Mesenchymal stem cell (in vitro differentiated cells and primary cell): ENCODE results near the gene EXOC6B.

Source experiments
- DNase-seq: peaks from one replicate; pipeline ENCODE4 v3.0.0-alpha.2; 2013
- H2AFZ ChIP-seq: one replicate; pipeline ENCODE4 v1.6.1; 2013; ENCODE audit warnings: low read depth, mild to moderate bottlenecking, control low read depth, inconsistent platforms, low read length, moderate library complexity
- H2AK5ac ChIP-seq: 2 replicates; pipeline ENCODE4 v1.6.1; 2013; ENCODE audit warnings: low read length, moderate library complexity, mild to moderate bottlenecking, inconsistent platforms; ENCODE audit not compliant: severe bottlenecking
- H2BK120ac ChIP-seq: one replicate; pipeline ENCODE4 v1.6.1; 2013; ENCODE audit warnings: low read depth, mild to moderate bottlenecking, inconsistent platforms, low read length, moderate library complexity
- H2BK12ac ChIP-seq, 2 experiments: one replicate each; pipeline ENCODE4 v1.6.1; 2013; ENCODE audit warnings: inconsistent platforms in 2 of 2, low read length in 2 of 2, mild to moderate bottlenecking in 2 of 2, moderate library complexity in 2 of 2, control low read depth in 1 of 2
- H2BK15ac ChIP-seq: one replicate; pipeline ENCODE4 v1.6.1; 2013; ENCODE audit warnings: mild to moderate bottlenecking, low read depth, inconsistent platforms; ENCODE audit not compliant: poor library complexity, severe bottlenecking
- H2BK5ac ChIP-seq: 2 replicates; pipeline ENCODE4 v1.6.1; 2013; ENCODE audit warnings: low read depth, mild to moderate bottlenecking, low read length, control low read depth, inconsistent platforms; ENCODE audit not compliant: poor library complexity, severe bottlenecking
- H3K14ac ChIP-seq, 2 experiments: one replicate each; pipeline ENCODE4 v1.6.1; 2013; ENCODE audit warnings: inconsistent platforms in 2 of 2, low read length in 2 of 2, control low read depth in 1 of 2, mild to moderate bottlenecking in 1 of 2, moderate library complexity in 1 of 2
- H3K18ac ChIP-seq, 2 experiments: one replicate each; pipeline ENCODE4 v1.6.1; 2013; ENCODE audit warnings: inconsistent platforms in 2 of 2, low read length in 2 of 2, control low read depth in 1 of 2, low read depth in 1 of 2, mild to moderate bottlenecking in 1 of 2
- H3K23ac ChIP-seq, 2 experiments: one replicate each; pipeline ENCODE4 v1.6.1; 2013; ENCODE audit warnings: inconsistent platforms in 2 of 2, low read length in 2 of 2, mild to moderate bottlenecking in 2 of 2, moderate library complexity in 2 of 2, control low read depth in 1 of 2
- H3K27ac ChIP-seq: 2 replicates; pipeline ENCODE4 v1.5.1; 2013; ENCODE audit warnings: mild to moderate bottlenecking, moderate library complexity, low read length, control low read depth, inconsistent platforms; ENCODE audit not compliant: poor library complexity, severe bottlenecking
- H3K27me3 ChIP-seq, 2 experiments: 2 replicates each; pipeline versions ENCODE4 v1.6.1 to v1.7.0; 2013; ENCODE audit warnings: low read length in 2 of 2, mild to moderate bottlenecking in 2 of 2, moderate library complexity in 2 of 2, control low read depth in 1 of 2, inconsistent platforms in 1 of 2; ENCODE audit not compliant: control insufficient read depth in 1 of 2, insufficient read depth in 1 of 2
- H3K36me3 ChIP-seq, 2 experiments: 2 replicates each; pipeline versions ENCODE4 v1.6.1 to v1.7.0; 2013; ENCODE audit warnings: low read length in 2 of 2, control low read depth in 1 of 2, inconsistent platforms in 1 of 2, low read depth in 1 of 2, mild to moderate bottlenecking in 1 of 2; ENCODE audit not compliant: insufficient read depth in 2 of 2, control insufficient read depth in 1 of 2
- H3K4ac ChIP-seq, 2 experiments: one replicate each; pipeline ENCODE4 v1.6.1; 2013; ENCODE audit warnings: inconsistent platforms in 2 of 2, low read length in 2 of 2, mild to moderate bottlenecking in 2 of 2, moderate library complexity in 2 of 2, control low read depth in 1 of 2, low read depth in 1 of 2
- H3K4me1 ChIP-seq: 2 replicates; pipeline ENCODE4 v1.6.1; 2013; ENCODE audit warnings: low read depth, low read length, control low read depth; ENCODE audit not compliant: control insufficient read depth, insufficient read depth
- H3K4me2 ChIP-seq: 2 replicates; pipeline ENCODE4 v1.6.1; 2013; ENCODE audit warnings: low read length, mild to moderate bottlenecking, inconsistent platforms; ENCODE audit not compliant: poor library complexity, severe bottlenecking
- H3K4me3 ChIP-seq, 2 experiments: 2 replicates each; pipeline versions ENCODE4 v1.5.1 to v1.7.0; 2013; ENCODE audit warnings: low read length in 2 of 2, mild to moderate bottlenecking in 2 of 2, control low read depth in 1 of 2, low read depth in 1 of 2; ENCODE audit not compliant: insufficient read depth in 1 of 2
- H3K79me1 ChIP-seq: replicated peaks from 2 replicates; pipeline ENCODE4 v1.6.1; 2013; ENCODE audit warnings: mild to moderate bottlenecking, control low read depth, low read length, inconsistent platforms; ENCODE audit not compliant: poor library complexity, severe bottlenecking
- H3K9ac ChIP-seq: 2 replicates; pipeline ENCODE4 v1.7.0; 2013; ENCODE audit warnings: mild to moderate bottlenecking, low read length, moderate library complexity
- H3K9me3 ChIP-seq: 2 replicates; pipeline ENCODE4 v1.7.0; 2013; ENCODE audit warnings: mild to moderate bottlenecking, low read length; ENCODE audit not compliant: control insufficient read depth
- H4K8ac ChIP-seq: one replicate; pipeline ENCODE4 v1.6.1; 2013; ENCODE audit warnings: inconsistent platforms, mild to moderate bottlenecking, low read length, moderate library complexity
- H4K91ac ChIP-seq: one replicate; pipeline ENCODE4 v1.6.1; 2013; ENCODE audit warnings: mild to moderate bottlenecking, low read length, inconsistent platforms
- WGBS: methylation state at CpG from one replicate; pipeline ENCODE4 v1.1.7; 2013; ENCODE audit warnings: mixed read lengths; 5-methylcytosine and 5-hydroxymethylcytosine counted together

The EXOC6B gene

DNA sequence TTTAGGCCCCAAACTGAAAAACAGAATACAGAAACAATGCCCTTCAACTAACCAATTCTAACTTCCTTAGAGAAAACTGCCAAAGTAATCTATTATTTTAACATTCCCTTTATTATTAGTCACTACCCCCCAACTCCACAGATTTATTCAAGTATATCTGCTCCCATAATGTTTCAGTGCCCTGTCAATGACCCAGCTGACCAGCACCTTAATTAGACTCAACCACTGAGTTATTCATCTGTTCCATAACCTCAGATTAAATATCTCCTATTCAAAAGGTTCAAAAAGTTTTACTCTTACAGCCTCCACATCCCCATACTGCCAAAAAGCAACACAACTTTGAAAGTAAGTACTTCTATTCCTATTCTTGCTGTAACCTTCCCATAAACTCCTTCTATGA lies 202.4 kb downstream of the EXOC6B start:
- no peak overlapping the region for H3K14ac ChIP-seq

GRCh38 chr2:72619626-72620025 lies 206.2 kb downstream of the EXOC6B start:
- H4K91ac ChIP-seq: no peak overlapping the region
- no peak overlapping the region for H3K4me3 ChIP-seq
- H2BK5ac ChIP-seq: no peak overlapping the region
- H3K9me3 ChIP-seq: no peaks in the 10 kb centered on the region
- 97% methylated on average over 3 of the region's 3 CpGs for WGBS
- H2BK15ac ChIP-seq: no peak overlapping the region
- H3K9ac ChIP-seq: no peak overlapping the region
- no peak overlapping the region for H3K18ac ChIP-seq
- no peak overlapping the region for H3K27ac ChIP-seq
- H3K27me3 ChIP-seq: no peaks in the 10 kb centered on the region
- no peak overlapping the region for H4K8ac ChIP-seq
- peak; percentile 14 for DNase-seq
- H2BK120ac ChIP-seq: no peak overlapping the region
- no peak overlapping the region for H2AK5ac ChIP-seq
- no peak overlapping the region for H2BK12ac ChIP-seq
- no peak overlapping the region for H2AFZ ChIP-seq
- H3K23ac ChIP-seq: no peak overlapping the region
- no peak overlapping the region for H3K4me2 ChIP-seq
- H3K79me1 ChIP-seq: peaks cover 10% of the 10 kb centered on the region
- no peak overlapping the region for H3K4ac ChIP-seq
- no peaks in the 10 kb centered on the region for H3K36me3 ChIP-seq
- H3K14ac ChIP-seq: no peak overlapping the region
- H3K4me1 ChIP-seq: peaks cover 4% of the 10 kb centered on the region

More for the DNA sequence above, 202.4 kb downstream of the EXOC6B start:
- Histone ChIP-seq H4K8ac (no peak overlapping the region), H2BK12ac (no peak overlapping the region), H3K27me3 (no peaks in the 10 kb centered on the region), H3K9me3 (no peaks in the 10 kb centered on the region), H4K91ac (no peak overlapping the region), H3K23ac (no peak overlapping the region), H3K36me3 (no peaks in the 10 kb centered on the region), H3K9ac (no peak overlapping the region), H3K4me3 (no peak overlapping the region), H2BK15ac (no peak overlapping the region), H3K79me1 (peaks cover 7% of the 10 kb centered on the region), H2AK5ac (no peak overlapping the region), H3K4ac (no peak overlapping the region), H2BK120ac (no peak overlapping the region), H2BK5ac (no peak overlapping the region), H3K4me2 (no peak overlapping the region), H3K27ac (no peak overlapping the region), H2AFZ (no peak overlapping the region), H3K4me1 (peaks cover 4% of the 10 kb centered on the region), H3K18ac (no peak overlapping the region)
- no peak for DNase-seq

DNA sequence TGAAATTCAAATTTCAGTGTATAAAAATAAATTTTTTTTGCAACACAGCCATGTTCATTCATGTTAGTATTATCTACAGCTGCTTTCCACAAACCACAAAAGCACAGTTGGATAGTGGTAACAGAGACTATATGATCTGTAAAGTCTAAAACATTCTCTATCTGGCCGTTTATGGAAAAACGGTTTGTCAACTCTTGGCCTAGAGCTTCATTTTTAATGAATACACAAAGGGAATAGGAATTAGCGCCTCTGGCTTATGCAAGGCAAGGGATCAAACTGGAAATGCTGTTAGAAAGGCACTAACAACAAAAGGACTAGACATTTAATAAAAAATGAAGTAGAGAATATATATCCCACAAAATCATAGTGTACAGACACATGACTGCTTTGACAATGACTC lies 211.9 kb downstream of the EXOC6B start:
- Histone ChIP-seq H3K9ac (no peak overlapping the region), H3K27ac (no peak overlapping the region), H3K4me3 (no peak overlapping the region), H3K18ac (no peak overlapping the region), H2BK15ac (no peak overlapping the region), H3K14ac (no peak overlapping the region), H2AFZ (no peak overlapping the region), H2BK12ac (no peak overlapping the region), H3K23ac (no peak overlapping the region), H3K4me1 (no peaks in the 10 kb centered on the region), H3K4ac (no peak overlapping the region), H2BK5ac (no peak overlapping the region), H4K8ac (no peak overlapping the region), H4K91ac (no peak overlapping the region), H3K9me3 (no peaks in the 10 kb centered on the region), H3K79me1 (peaks cover 13% of the 10 kb centered on the region), H3K27me3 (no peaks in the 10 kb centered on the region), H2AK5ac (no peak overlapping the region), H3K36me3 (no peaks in the 10 kb centered on the region), H2BK120ac (no peak overlapping the region), H3K4me2 (no peak overlapping the region)
- no peak for DNase-seq
- 91% methylated on average over 3 of the region's 3 CpGs for WGBS

- no peaks in the 10 kb centered on the region for H3K36me3 ChIP-seq
- no peak overlapping the region for H2BK15ac ChIP-seq
- DNase-seq: no peak
- no peak overlapping the region for H4K8ac ChIP-seq
- no peak overlapping the region for H3K4me2 ChIP-seq
- H2AK5ac ChIP-seq: no peak overlapping the region
- no peak overlapping the region for H3K18ac ChIP-seq
- no peaks in the 10 kb centered on the region for H3K9me3 ChIP-seq
- no peaks in the 10 kb centered on the region for H3K27me3 ChIP-seq
- H3K4me1 ChIP-seq: no peaks in the 10 kb centered on the region
- no peak overlapping the region for H3K14ac ChIP-seq
- no peak overlapping the region for H3K9ac ChIP-seq
- H3K4me3 ChIP-seq: no peak overlapping the region
- no peak overlapping the region for H3K27ac ChIP-seq
- H2BK5ac ChIP-seq: no peak overlapping the region
- H2AFZ ChIP-seq: no peak overlapping the region
- 89% methylated on average over 2 of the region's 4 CpGs for WGBS
- no peak overlapping the region for H2BK120ac ChIP-seq
- H2BK12ac ChIP-seq: no peak overlapping the region
- no peak overlapping the region for H3K4ac ChIP-seq
- no peak overlapping the region for H4K91ac ChIP-seq
- H3K23ac ChIP-seq: no peak overlapping the region
- H3K79me1 ChIP-seq: peaks cover 13% of the 10 kb centered on the region
Measured at GRCh38 chr2:72612614-72613160, 213.1 kb downstream of the EXOC6B start.
